ENCODE results near the gene GALNT1. TPM values are rescaled to one million over a fixed set of nuclear protein-coding genes. Genes with fewer than 3 reads are reported as not detected.

GALNT1 gene
- total RNA-seq, 1 donor from 2014 or later: 82.7 TPM

DNA sequence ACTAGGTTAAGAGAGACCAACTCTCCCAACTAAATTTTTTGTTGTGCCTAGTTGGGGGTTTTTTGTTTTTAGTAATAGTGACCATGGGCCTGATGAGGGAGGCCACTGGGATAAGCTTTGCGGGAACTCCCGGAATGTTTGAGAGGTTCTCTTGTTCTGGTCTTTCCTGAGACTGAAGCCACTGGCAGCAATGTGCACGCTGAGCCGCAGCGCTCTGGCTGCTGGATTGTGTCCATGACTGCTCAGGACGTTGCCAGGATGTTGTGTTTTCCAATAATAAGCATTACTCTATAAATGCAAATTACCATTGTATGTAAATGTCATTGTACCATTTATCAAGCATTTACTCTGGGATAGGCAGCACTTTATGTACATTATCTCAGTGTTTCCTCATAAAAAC is 126.1 kb downstream of the GALNT1 start:
- DNase-seq (ENCODE audit: low spot score in 2 of 2): no peak
- FAIRE-seq: no peak

DNA sequence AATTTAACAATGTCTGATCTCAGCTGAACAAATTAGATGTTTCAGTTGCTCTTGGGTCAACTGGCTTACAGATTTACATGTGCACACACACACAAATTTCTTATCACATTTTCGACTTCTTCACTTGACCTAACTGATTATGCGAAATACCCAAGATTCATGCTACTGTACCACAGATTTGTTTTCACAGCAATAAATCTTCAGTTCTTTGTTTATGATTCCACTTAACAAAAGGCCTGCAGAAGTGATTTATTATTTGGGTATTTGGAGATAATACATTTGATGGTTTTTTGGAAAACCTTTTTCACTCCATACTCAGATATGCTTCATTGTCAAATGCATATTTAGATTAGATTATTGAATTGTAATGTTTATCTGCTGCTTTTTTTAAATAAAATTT is 129.0 kb downstream of the GALNT1 start:
- FAIRE-seq: no peak
- no peak for DNase-seq (ENCODE audit: low spot score in 2 of 2)

DNA sequence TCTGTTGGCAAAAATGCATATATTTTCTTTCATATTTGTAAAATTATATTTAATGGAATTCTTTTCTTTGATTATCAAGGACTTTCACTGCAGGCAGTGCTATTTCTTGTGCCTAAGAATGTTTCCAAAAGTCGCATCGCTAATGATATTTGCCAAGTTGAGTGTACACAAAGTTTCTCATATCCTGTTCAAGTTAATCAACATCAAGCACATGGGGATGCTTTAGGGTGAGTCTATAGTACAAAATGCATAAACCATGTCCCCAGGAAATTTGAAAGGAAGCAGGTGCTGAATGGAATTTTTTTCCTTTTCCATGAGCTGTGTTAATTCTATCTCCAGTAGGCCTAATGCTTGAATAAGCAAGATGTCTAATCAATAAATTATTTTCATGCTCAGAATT is 129.7 kb downstream of the GALNT1 start:
- FAIRE-seq (no peak), DNase-seq (ENCODE audit: low spot score in 2 of 2) (no peak)

DNA sequence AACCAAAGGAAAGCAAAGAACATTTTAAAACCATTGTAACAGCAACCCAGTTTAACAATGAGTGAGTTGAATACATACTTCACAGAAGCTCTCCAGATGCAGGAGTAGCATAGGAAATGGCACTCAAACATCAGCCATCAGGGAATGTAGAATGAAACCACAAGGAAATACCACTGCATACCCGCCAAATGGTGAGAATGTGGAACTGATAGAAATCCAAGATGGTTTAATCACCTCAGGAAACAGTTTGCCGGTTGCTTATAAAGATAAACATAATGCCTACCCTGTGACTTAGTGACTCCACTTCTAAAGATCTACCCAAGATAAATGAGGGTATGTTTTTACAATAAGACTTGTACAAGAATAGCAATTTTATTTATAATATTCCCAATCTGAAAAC is 132.0 kb downstream of the GALNT1 start:
- DNase-seq (ENCODE audit: low spot score in 2 of 2) (no peak), FAIRE-seq (no peak)

DNA sequence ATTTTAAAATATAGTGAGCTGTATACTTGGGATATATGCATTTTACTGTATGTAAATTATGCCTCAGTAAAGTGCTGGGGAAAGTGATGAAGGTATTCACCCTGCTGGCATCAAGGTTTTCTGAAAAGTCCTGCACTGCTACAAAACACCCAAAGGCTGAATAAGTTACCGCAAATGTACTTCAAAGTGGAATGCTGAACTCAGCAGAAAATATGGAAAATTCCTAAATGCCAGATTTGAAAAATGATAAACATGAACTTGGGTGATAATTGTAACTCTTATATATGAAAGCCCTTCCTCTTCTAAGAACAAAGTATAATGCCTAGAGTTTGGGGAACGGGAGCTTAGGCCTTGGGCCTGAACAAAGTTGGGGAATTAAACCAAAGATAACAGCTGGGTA is 133.0 kb downstream of the GALNT1 start:
- DNase-seq (ENCODE audit: low spot score in 2 of 2) (no peak), FAIRE-seq (no peak)

DNA sequence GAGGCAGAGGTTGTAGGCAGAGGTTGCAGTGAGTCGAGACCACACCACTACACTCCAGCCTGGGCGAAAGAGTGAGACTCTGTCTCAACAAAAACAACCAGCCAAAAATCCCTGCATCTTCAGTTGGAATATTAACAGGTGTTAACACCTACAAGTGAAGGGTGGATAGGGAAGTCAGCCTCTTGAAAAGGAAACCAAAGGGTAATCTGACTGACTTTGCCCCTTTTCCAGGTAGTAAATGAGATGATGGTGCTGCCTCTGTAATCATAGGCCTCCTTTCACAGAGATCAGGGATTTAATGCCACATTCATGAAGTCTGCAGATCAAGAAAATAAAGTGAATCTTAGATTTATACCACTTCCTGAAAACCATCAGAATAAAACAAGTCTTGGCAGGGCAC is 133.6 kb downstream of the GALNT1 start:
- no peak for FAIRE-seq

DNA sequence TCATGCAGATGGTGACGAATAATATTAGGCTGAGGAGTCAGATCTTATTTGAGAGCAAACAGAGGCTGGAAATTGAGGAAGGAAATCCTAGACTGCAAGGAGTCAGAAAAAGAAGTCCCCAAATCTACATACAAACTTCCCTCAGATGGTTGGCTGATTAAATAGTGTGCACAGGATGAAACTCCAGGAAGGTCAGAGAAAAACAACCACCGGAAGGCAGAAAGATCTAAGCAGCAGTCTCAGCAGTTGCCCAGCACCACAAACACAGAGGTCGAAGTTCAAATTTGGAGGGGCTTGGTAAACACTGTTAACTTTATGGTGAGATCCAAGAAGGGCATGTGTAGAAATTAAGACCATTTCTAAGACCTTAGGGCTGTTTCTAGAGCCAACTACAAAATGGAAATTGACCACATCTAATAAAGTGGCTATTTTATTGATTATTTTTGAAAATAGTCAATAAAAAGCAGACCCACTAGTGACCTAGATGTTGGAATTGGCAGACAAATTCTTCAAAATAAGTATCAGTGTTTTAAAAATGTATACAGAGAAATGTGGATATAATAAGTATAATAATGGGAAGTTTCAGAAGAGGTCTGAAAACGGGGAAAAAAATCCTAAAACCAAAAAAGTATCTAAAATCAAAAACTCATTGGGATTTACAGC is 134.8 kb downstream of the GALNT1 start:
- DNase-seq (ENCODE audit: low spot score in 2 of 2) (no peak), FAIRE-seq (no peak)

More for the DNA sequence above, 133.6 kb downstream of the GALNT1 start:
- DNase-seq (ENCODE audit: low spot score in 2 of 2): no peak

DNA sequence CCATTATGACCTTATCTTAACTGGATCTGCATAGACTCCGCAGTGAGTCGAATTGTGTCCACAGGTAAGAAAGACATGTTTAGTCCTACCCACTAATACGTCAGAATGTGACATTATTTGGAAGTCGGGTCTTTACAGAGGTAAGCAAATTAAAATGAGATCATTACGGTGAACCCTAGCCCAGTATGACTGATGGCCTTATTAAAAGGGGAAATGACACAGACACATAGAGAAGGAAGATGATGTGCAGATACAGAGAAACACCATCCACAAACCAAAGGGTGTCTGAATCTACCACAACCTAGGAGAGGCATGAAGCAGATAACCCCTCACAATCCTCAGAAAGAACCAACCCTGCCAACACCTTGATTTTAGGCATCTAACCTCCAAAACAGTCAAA is 135.6 kb downstream of the GALNT1 start:
- DNase-seq (ENCODE audit: low spot score in 2 of 2) (no peak), FAIRE-seq (no peak)

DNA sequence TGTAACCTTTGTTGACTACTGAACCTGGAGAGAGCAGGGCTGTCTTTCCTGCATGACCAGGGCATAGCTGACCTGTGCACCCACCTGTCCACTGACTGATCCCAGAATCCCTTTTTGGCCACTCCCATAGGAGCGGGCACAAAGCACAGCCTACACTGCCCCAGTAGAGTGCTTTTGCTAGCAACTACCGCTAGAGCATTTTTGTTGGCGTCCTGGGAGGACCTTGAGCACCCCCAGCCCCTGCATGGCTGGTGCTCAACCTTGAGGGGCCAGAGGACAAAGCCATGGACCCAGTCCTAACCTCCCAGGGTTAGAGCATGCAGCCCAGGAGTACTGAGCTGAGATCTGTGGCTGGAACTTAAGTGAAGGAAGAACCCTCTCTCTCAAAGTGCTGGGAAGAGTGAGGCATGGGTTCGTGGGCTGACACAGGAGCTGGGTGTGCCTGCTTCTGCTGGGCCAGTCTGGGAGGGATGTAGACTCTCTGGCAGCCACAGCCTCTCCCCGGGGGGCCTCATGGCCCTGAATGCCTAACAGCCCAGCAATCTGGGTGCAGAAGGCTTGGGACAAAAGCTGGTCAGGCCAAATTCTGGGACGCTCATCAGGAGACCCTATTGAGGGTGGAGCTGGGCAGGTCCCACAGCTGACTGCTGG is 140.0 kb downstream of the GALNT1 start:
- FAIRE-seq (no peak), DNase-seq (ENCODE audit: low spot score in 2 of 2) (no peak)

DNA sequence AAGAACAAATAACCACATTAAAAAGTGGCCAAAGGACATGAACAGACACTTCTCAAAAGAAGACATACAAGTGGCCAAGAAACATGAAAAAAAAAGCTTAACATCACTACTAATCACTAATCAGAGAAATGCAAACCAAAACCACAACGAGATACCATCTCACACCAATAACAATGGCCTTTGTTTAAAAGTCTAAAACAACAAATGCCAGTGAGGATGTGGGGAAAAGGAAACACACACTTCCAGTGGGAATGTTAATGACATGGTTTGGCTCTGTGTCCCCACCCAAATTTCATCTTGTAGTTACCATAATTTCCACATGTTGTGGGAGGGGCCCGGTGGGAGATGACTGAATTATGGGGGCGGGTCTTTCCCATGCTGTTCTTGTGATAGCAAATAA is 147.1 kb downstream of the GALNT1 start:
- no peak for FAIRE-seq

DNA sequence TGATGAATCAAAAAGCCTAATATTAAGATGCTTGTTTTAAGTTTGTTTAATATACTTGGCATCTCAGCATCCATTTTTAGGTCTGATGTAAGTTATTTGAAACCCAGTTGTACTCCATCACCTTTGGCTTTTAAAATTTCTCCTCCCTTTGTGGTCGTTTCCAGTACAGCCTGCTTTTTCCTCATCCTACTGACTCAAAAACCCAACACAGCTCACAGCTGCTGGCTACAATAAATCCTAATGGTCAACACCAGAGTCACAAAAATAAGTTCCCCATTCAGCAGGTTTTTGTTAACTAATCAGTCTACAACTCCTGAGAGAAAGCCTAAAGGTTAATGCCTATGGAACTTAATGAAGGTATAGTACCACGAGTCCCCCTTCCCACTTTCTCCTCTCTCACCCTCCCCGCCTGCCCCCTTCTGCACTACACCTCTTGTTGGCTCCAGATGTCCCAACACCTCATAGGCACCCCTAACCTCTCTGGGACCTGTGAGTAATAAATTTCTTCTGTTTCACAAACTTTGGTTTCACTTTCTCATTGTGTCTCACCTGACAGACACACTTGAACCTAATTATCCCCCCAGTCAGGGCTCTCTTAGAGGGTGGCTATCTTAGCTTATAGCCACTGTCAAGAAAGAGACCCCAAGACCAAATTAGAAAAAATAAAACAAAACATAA is 148.6 kb downstream of the GALNT1 start:
- DNase-seq (ENCODE audit: low spot score in 2 of 2) (no peak), FAIRE-seq (no peak)

More for the DNA sequence above, 147.1 kb downstream of the GALNT1 start:
- DNase-seq (ENCODE audit: low spot score in 2 of 2): no peak

DNA sequence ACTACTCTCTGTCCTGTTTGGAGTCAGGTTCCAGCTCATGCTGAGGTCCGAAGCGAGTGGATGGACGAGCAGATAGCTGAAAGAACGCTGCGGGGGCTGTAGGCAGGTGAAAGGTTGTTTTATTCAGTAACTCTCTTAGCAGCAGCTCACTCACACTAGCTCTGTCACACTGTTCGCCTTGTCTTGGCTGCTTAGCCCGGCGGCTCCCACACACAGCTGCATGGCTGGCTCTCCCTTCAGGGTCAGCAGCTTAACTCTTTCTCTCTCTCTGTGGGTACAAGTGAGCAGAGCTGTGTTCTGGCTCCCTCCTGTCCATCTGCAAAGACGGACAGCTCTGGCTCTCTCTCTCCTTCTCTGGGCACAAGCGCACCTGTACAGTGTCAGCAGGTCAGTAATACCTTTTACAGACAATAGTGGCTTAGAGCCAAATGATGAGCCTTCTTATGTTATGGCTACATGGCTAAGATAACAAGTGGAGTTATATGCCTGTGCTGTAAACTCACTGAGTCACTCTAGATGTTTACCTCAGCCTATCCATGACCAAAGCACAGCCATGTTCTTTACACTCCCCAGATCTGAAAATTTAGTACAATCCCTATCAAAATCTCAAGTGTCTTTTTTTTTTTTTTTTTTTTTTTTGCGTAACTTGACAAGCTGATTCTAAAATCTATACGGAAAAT is 149.3 kb downstream of the GALNT1 start:
- FAIRE-seq (no peak), DNase-seq (ENCODE audit: low spot score in 2 of 2) (no peak)

DNA sequence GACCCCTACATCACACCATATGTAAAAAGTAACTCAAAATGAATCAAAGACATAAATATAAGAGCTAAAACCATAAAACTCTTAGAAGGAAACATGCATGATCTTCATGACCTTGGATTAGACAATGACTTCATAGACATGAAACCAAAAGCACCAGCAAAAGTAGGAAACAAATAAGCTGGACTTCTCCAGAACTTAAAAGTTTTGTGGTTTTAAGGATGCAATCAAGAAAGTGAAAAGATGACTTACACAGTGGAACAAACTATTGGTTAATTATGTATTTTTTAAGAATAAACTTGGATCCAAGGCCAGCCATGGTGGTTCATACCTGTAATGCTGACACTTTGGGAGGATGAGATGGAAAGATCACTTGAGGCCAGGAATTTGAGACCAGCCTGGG is 150.2 kb downstream of the GALNT1 start:
- DNase-seq (ENCODE audit: low spot score in 2 of 2) (no peak), FAIRE-seq (no peak)

DNA sequence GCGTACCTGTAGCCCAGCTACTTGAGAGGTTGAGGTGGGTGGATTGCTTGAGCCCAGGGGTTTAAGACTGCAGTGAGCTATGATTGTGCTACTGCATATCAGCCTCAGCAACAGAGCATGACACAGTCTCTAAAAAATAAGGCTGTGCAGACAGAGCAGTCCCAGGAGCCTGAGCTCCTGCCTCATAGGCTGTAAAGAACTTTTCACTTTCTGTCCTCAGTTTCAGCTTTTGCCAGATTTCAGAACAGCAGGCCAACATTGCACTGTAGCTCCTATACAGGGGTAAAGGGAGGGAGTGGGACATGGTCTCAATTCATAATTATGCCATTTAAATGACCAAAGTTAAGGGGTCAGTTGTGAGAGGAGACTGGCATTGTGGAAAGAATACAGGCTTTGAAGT is 150.6 kb downstream of the GALNT1 start:
- DNase-seq (ENCODE audit: low spot score in 2 of 2) (no peak), FAIRE-seq (no peak)

DNA sequence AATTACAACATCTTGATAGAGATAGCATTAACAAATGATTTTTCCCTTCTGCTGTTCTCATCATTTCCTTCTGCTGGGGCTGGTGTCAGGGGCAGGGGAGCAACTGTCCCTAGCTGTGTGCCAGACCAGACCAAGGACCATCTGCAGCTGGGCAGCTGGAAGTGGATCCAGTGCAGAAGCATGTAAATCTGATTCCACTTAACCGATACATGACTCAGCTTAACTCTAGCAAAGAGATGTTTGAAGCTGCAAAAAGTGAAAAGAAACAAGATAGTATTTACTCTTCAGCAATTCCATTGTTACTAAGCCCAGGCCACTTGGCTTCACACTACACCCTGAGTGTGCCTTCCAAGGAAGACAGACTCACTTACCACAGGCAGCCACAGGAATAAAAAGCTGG is 151.1 kb downstream of the GALNT1 start:
- no peak for FAIRE-seq

DNA sequence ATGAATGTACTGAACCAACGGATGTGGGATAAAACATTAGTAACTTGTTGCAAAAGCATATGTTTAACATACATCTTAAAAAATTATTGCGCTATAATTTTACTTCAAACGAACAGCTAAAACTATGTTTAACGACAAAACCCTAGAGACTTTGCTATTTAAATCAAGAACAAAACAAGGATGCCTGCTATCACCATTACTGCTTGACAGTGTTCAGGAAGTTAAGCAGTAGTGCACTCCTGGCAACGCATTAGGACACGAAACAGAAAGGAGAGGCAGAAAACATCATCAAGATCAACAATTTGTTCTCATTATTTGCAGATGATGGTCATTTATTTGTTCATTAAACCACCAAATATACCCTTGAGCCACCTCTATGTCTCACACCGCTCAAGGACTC is 151.9 kb downstream of the GALNT1 start:
- FAIRE-seq (no peak), DNase-seq (ENCODE audit: low spot score in 2 of 2) (no peak)

More for the DNA sequence above, 151.1 kb downstream of the GALNT1 start:
- no peak for DNase-seq (ENCODE audit: low spot score in 2 of 2)

DNA sequence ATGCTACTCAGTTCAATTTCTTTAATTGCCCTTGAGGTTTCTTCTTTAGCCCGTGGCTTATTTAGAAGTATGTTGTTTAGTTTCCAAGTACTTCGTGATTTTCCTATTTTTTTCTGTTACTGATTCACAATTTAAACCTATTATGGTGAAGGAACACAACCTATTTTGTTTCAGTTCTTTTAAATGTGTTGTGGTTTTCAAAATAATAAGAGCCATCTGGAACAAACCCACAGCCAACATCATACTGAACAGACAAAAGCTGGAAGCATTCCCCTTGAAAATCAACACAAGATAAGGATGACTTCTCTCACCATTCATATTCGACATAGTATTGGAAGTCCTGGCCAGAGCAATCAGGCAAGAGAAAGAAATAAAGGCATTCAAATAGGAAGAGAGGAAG is 155.2 kb downstream of the GALNT1 start:
- DNase-seq (ENCODE audit: low spot score in 2 of 2) (no peak), FAIRE-seq (no peak)

DNA sequence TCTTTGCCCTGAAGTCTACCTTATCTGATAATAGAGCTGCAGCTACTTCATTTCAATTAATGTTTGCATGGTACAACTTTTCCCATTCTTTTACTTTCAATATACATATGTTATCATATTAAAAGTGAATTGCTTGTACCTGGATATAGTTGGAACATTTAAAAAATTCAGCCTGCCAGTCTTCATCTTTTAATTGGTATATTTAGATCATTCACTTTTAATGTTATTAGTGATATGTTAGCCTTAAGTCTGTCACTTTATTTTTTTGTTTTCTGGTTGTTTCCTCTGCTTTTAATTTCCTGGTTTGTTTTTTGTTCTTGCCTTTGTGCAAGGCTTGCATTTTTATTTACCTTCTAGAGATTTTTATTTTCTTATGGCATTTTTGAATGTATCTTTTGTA is 158.2 kb downstream of the GALNT1 start:
- DNase-seq (ENCODE audit: low spot score in 2 of 2) (no peak), FAIRE-seq (no peak)

DNA sequence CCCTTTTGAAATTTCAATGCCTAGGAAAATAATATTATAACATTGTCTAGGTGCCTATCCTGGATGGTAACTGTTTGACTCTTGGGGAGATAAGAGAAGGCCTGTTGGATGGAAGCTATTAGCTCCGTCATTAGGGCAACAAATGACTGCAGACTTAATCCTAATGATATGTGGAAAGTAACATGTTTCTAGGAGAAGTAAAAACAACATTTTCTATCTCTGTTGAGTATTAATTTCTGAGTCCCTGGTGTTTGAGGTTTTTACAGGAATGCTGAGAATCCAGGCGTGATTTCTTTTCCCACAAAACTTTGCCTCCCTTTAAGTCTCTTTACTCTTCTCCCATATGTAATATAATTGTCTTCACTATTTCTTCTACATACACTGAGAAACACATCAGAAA is 159.1 kb downstream of the GALNT1 start:
- FAIRE-seq (no peak), DNase-seq (ENCODE audit: low spot score in 2 of 2) (no peak)

DNA sequence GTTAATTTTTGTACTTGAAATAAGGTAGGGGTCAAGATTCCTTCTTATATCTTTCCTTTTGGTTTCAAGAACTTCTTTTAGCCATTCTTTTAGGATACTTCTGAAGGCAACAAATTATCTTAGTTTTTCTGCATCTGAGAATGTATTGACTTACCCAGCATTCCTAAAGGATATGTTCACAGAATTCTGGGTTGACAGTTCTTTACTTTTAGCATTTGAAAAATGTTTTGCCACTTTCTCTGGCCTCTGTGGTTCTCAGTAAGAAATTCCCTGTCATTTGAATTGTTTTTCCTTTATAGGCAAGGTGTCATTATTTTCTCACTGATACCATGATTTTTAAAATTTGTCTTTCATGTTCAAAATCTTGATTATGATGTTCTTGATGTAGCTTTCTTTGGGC is 162.4 kb downstream of the GALNT1 start:
- DNase-seq (ENCODE audit: low spot score in 2 of 2) (no peak), FAIRE-seq (no peak)

DNA sequence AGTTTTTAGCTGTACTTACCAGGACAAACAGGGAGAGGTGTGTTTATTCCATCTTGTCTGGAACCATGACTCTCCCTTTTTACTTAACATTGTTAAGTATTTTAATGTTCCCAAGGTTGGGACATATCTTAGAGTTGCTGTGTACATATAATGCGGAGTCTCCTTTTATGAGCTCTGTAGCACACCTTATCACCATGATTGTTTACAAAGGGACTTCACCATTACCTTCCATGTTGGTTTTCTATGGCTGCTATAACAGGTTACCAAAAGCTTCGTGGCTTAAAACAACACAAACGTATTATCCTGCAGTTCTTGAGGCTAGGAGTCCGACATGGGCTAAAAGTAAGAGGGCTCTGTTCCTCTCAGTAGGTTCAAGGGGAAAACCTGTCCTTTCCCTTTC is 164.3 kb downstream of the GALNT1 start:
- DNase-seq (ENCODE audit: low spot score in 2 of 2) (no peak), FAIRE-seq (no peak)

Measured in frontal cortex (tissue), 4 donors.